ENCODE data around the gene UGDH. TPM values are rescaled to one million over a fixed set of nuclear protein-coding genes. Genes with fewer than 3 reads are reported as not detected.

UGDH gene
- polyA plus RNA-seq, 1 donor from 2014 or later = 21.1 TPM

GRCh38 chr4:39568805-39569204, 41.6 kb upstream of the UGDH start:
- H4K20me1 ChIP-seq (ENCODE audit: insufficient read depth) = no peaks in the 10 kb centered on the region

GRCh38 chr4:39565878-39566600, 38.8 kb upstream of the UGDH start:
- no peak overlapping the region for H3K9ac ChIP-seq (ENCODE audit: low read length)
- no peak overlapping the region for H3K27ac ChIP-seq (ENCODE audit: low read length)
- H3K9me3 ChIP-seq (ENCODE audit: low read length) = no peaks in the 10 kb centered on the region
- H3K27me3 ChIP-seq (ENCODE audit: insufficient read depth, low read depth, low read length) = no peaks in the 10 kb centered on the region
- no peaks in the 10 kb centered on the region for H3F3A ChIP-seq (ENCODE audit: insufficient read depth, low read length, poor library complexity, severe bottlenecking)
- H3K79me2 ChIP-seq (replicated peaks; ENCODE audit: insufficient read depth, low read length) = no peaks in the 10 kb centered on the region
- no peak overlapping the region for H3K4me3 ChIP-seq (ENCODE audit: low read length)
- no peak overlapping the region for H3K4me2 ChIP-seq (ENCODE audit: low read length)
- H4K20me1 ChIP-seq (ENCODE audit: insufficient read depth) = no peaks in the 10 kb centered on the region
- H3K9me2 ChIP-seq (ENCODE audit: insufficient read depth, low read length) = no peaks in the 10 kb centered on the region
- H3K36me3 ChIP-seq (ENCODE audit: insufficient read depth, low read length) = no peaks in the 10 kb centered on the region
- no peak overlapping the region for H2AFZ ChIP-seq (ENCODE audit: low read depth, low read length)
- TF ChIP-seq SMC3 (conservative IDR thresholded peaks at IDR 0.05; ENCODE audit: poor library complexity) (no peak), POLR2AphosphoS5 (IDR thresholded peaks at IDR 0.05) (no peak), EZH2 (IDR thresholded peaks at IDR 0.05; ENCODE audit: borderline replicate concordance, insufficient read depth, low read length, poor library complexity, severe bottlenecking) (no peak), EP300 (conservative IDR thresholded peaks at IDR 0.05; ENCODE audit: poor library complexity, severe bottlenecking) (no peak), RAD21 (conservative IDR thresholded peaks at IDR 0.05) (no peak), CTCF (IDR thresholded peaks at IDR 0.05; ENCODE audit: poor library complexity, severe bottlenecking) (no peak), TAF1 (IDR thresholded peaks at IDR 0.05; ENCODE audit: low read depth) (no peak)

More at GRCh38 chr4:39568805-39569204, 41.6 kb upstream of the UGDH start:
- no peaks in the 10 kb centered on the region for H3F3A ChIP-seq (ENCODE audit: insufficient read depth, low read length, poor library complexity, severe bottlenecking)
- H3K79me2 ChIP-seq (replicated peaks; ENCODE audit: insufficient read depth, low read length) = no peaks in the 10 kb centered on the region
- TF ChIP-seq EP300 (conservative IDR thresholded peaks at IDR 0.05; ENCODE audit: poor library complexity, severe bottlenecking) (no peak), REST (IDR thresholded peaks at IDR 0.05; ENCODE audit: borderline replicate concordance) (no peak), MXI1 (conservative IDR thresholded peaks at IDR 0.05; ENCODE audit: poor library complexity, severe bottlenecking) (no peak), CTCF (IDR thresholded peaks at IDR 0.05; ENCODE audit: poor library complexity, severe bottlenecking) (no peak), POLR2AphosphoS5 (IDR thresholded peaks at IDR 0.05) (no peak), RAD21 (conservative IDR thresholded peaks at IDR 0.05) (no peak), SMC3 (conservative IDR thresholded peaks at IDR 0.05; ENCODE audit: poor library complexity) (no peak), EZH2 (IDR thresholded peaks at IDR 0.05; ENCODE audit: borderline replicate concordance, insufficient read depth, low read length, poor library complexity, severe bottlenecking) (no peak), TAF1 (IDR thresholded peaks at IDR 0.05; ENCODE audit: low read depth) (no peak)
- H3K27me3 ChIP-seq (ENCODE audit: insufficient read depth, low read depth, low read length) = no peaks in the 10 kb centered on the region
- no peak overlapping the region for H3K4me2 ChIP-seq (ENCODE audit: low read length)
- H3K36me3 ChIP-seq (ENCODE audit: insufficient read depth, low read length) = no peaks in the 10 kb centered on the region
- H3K4me3 ChIP-seq (ENCODE audit: low read length) = no peak overlapping the region
- no peaks in the 10 kb centered on the region for H3K9me2 ChIP-seq (ENCODE audit: insufficient read depth, low read length)
- no peak overlapping the region for H3K27ac ChIP-seq (ENCODE audit: low read length)
- no peaks in the 10 kb centered on the region for H3K9me3 ChIP-seq (ENCODE audit: low read length)
- H3K9ac ChIP-seq (ENCODE audit: low read length) = no peak overlapping the region
- H2AFZ ChIP-seq (ENCODE audit: low read depth, low read length) = no peak overlapping the region

All from neural cell (in vitro differentiated cells).